Ascending aorta (tissue), 2 donors: ENCODE results near the gene PRIMA1. TPM values are rescaled to one million over a fixed set of nuclear protein-coding genes. Genes with fewer than 3 reads are reported as not detected.
A peak's percentile ranks its signal among the peaks of the same experiment; 100 is the strongest.

Experiments used
- DNase-seq, 2 donors: peaks; one replicate each; pipeline ENCODE4 v3.0.0-alpha.2; 2019; ENCODE audit warnings: low spot score in 2 of 2
- H3K27ac ChIP-seq, 2 donors: fragments of 200-600 bp; sonication (generic); one replicate each; pipeline ENCODE4 v1.5.1; 2016 to 2017; ENCODE audit warnings: mild to moderate bottlenecking in 1 of 2
- H3K27me3 ChIP-seq: fragments of 200-600 bp; sonication (generic); one replicate; pipeline ENCODE4 v1.5.1; 2017
- H3K36me3 ChIP-seq, 2 donors: fragments of 200-600 bp; sonication (generic); one replicate each; pipeline ENCODE4 v1.5.1; 2016
- H3K4me1 ChIP-seq, 2 donors: fragments of 200-600 bp; sonication (generic); one replicate each; pipeline ENCODE4 v1.5.1; 2016 to 2017; ENCODE audit warnings: mild to moderate bottlenecking in 1 of 2
- H3K4me3 ChIP-seq, 2 donors: fragments of 200-600 bp; sonication (generic); one replicate each; pipeline ENCODE4 v1.5.1; 2016 to 2017; ENCODE audit warnings: mild to moderate bottlenecking in 1 of 2
- H3K9me3 ChIP-seq, 2 donors: fragments of 200-600 bp; sonication (generic); one replicate each; pipeline ENCODE4 v1.5.1; 2016
- intact Hi-C: fragments of 100-400 bp; cut with DNase I; formaldehyde crosslinking; loops from one replicate; pipeline ENCODE4 v1.15.1; 2023
- total RNA-seq: library from RNA; depleted of rRNA; stranded (reverse); fragments of >200 nt; gene quantifications from one replicate; pipeline ENCODE4 v1.1.0, GENCODE V29; 2016
- TF ChIP-seq, protein P1 (sequence below), 3 experiments: fragments of 200-600 bp in 2 of 3; fragments of 450-650 bp in 1 of 3; sonication (generic) in 2 of 3; IDR thresholded peaks; one replicate each; pipeline ENCODE4 v1.5.1; 2016 to 2019; ENCODE audit warnings: antibody characterized with exemption in 3 of 3, mild to moderate bottlenecking in 1 of 3, moderate library complexity in 1 of 3

Gene PRIMA1
- total RNA-seq, 1 donor from 2014 or later = 9.4 TPM

DNA sequence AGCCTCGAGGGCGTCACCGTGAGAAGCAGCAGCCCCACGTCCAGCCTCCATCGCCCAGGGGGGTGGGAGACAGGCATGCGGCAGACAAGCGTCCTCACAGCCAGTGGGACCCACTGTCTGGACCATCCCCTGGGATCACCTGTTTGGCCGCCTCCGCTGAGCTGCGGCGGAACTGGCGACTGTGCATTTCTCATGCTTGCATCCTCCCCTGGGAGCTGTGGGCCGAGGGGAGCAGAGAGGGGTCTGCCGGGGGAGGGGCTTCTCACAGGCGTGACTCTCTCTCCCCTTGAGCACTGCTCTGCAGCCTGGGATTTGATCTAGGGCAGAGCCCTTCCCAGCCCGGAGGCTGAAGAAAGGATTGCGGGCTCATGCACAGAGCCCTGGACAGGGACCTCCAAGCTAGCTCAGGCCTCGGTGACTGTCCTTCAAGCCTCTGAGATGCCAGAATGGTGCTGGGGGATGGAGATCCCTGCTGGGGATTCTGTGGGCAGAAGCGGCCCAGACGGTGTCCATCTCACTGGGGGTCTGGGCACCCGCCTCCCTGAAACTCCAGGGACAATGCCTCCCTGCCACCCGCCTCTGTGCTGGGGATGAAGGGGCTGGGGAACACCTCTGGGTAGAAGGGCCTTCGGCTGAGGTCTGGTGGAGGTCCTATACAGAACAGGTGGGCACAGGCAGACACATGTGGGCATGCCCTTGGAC is 61.1 kb downstream of the PRIMA1 start:
- Histone ChIP-seq H3K27ac (no peak overlapping the region), H3K9me3 (no peaks in the 10 kb centered on the region), H3K4me1 (no peaks in the 10 kb centered on the region), H3K36me3 (no peaks in the 10 kb centered on the region), H3K27me3 (no peaks in the 10 kb centered on the region), H3K4me3 (no peak overlapping the region)
- intact Hi-C loops = no loop called here
- DNase-seq = no peak
- TF ChIP-seq, protein P1, sequence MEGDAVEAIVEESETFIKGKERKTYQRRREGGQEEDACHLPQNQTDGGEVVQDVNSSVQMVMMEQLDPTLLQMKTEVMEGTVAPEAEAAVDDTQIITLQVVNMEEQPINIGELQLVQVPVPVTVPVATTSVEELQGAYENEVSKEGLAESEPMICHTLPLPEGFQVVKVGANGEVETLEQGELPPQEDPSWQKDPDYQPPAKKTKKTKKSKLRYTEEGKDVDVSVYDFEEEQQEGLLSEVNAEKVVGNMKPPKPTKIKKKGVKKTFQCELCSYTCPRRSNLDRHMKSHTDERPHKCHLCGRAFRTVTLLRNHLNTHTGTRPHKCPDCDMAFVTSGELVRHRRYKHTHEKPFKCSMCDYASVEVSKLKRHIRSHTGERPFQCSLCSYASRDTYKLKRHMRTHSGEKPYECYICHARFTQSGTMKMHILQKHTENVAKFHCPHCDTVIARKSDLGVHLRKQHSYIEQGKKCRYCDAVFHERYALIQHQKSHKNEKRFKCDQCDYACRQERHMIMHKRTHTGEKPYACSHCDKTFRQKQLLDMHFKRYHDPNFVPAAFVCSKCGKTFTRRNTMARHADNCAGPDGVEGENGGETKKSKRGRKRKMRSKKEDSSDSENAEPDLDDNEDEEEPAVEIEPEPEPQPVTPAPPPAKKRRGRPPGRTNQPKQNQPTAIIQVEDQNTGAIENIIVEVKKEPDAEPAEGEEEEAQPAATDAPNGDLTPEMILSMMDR (IDR thresholded peaks at IDR 0.05) = no peak

DNA sequence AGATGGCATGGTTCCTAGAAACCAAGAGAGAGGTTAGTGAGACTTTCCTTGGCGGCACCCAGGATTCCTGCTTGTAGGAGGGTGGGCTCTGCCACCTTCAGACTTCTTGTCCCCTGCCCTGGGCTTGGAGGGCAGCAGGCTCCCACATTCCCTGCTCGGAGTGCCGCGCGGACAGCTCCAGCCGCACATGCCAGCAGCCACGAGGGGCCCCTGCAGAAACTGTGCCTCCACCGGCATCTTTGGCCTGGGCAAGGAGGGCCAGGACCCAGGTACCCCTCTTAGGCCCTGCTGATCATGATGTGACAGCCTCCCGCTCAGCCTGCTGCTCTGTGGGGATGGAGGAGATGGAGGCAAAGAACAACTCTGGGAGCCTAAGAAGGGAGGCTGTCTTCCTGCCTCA is 62.3 kb downstream of the PRIMA1 start:
- Histone ChIP-seq H3K4me1 (no peaks in the 10 kb centered on the region), H3K27me3 (no peaks in the 10 kb centered on the region), H3K9me3 (no peaks in the 10 kb centered on the region), H3K27ac (no peak overlapping the region), H3K36me3 (peaks cover 0 to 4% of the 10 kb centered on the region in 2 donors), H3K4me3 (no peak overlapping the region)
- no peak for DNase-seq
- intact Hi-C loops = no loop called here
- TF ChIP-seq, protein P1 (IDR thresholded peaks at IDR 0.05) = no peak

DNA sequence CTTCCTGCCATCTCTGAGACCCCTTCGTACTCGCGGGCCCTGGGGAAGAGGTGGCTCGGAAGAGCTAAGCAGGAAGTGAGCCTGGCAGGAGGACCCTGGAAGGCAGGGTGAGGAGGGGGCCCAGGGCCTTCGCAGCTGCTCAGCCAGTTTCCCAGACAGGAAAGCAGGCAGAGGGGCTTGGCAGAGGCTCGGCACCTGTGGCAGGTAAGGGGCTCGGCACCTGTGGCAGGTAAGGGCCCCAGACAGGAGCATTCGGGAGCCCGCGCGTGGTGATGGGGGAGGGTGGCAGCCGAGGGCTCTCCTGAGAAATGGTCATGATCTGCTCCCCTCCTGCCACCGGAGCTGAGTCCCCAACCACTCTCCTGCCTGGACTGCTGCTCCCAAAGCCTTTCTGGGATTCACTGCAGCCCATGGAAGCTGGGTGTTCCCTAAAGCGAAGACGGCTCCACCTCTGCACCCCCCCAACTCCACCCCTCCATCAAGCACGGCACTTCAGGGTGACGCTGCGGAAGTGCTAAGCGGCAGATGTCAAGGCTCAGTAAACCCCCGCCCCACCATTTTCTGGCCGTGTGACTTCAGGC is 63.2 kb downstream of the PRIMA1 start:
- TF ChIP-seq, protein P1 (IDR thresholded peaks at IDR 0.05) = no peak
- Histone ChIP-seq H3K4me3 (no peak overlapping the region), H3K4me1 (no peaks in the 10 kb centered on the region), H3K27ac (no peak overlapping the region), H3K9me3 (no peaks in the 10 kb centered on the region), H3K36me3 (peaks cover 0 to 6% of the 10 kb centered on the region in 2 donors), H3K27me3 (no peaks in the 10 kb centered on the region)
- intact Hi-C loops = no loop called here
- DNase-seq = no peak

DNA sequence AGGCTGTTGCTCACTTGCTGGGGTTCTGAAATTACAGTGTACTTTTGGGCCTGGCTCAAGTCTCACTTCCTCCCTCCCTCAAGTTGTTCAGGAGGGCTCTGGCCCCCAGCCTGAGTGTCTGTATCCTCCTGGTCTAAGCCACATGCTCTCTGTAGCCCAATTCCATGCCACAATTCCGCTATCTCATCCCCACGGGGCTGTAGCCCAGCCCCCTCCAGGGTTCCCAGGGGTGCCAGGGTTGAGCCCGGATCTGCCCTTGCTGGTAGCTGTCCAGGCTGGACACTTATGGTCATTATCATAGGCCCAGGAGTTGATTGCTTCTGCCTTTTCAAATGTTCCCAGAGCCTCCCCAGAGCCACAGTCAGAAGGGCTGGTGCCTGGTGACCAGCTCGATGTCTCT is 65.3 kb downstream of the PRIMA1 start:
- peak in 1 of 2 donors; percentile 21 for DNase-seq
- Histone ChIP-seq H3K27ac (no peak overlapping the region), H3K4me3 (no peak overlapping the region), H3K4me1 (no peaks in the 10 kb centered on the region), H3K36me3 (peaks cover 0 to 6% of the 10 kb centered on the region in 2 donors), H3K27me3 (no peaks in the 10 kb centered on the region), H3K9me3 (no peaks in the 10 kb centered on the region)
- TF ChIP-seq, protein P1 (IDR thresholded peaks at IDR 0.05) = no peak
- intact Hi-C loops = no loop called here

DNA sequence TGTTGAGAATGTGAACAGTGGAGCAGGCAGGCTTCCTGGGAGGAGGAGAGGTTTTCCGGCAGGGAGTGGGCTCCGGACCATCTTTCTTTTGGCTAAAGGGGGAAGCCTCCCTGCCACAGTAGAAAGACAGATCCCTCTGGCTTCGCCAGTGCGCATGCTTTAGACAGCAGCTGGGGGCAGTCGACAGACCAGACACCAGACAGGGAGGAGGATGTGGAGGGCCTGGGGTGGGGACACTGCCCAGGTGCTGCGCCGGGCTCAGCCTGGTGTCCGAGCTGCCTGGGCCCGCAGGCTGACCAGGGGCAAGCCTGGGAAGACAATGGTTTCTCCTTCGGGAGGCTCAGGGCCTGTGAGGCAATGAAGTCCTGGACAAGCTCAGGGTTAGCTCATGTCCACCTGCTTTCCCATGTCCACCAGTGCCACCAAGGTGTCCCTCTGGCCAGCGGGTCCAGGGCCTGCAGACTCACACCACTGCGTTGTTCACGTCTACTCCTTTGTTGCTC is 67.3 kb downstream of the PRIMA1 start:
- DNase-seq = peak in 1 of 2 donors; percentile 53
- Histone ChIP-seq H3K27ac (no peak overlapping the region), H3K4me3 (no peak overlapping the region), H3K27me3 (no peaks in the 10 kb centered on the region), H3K4me1 (no peaks in the 10 kb centered on the region), H3K36me3 (peaks cover 0 to 6% of the 10 kb centered on the region in 2 donors), H3K9me3 (no peaks in the 10 kb centered on the region)
- TF ChIP-seq, protein P1 (IDR thresholded peaks at IDR 0.05) = no peak
- intact Hi-C loops = no loop called here
